CD4-positive, CD25-positive, alpha-beta regulatory T cell (primary cell): Measurements from ENCODE around the gene USP8. TPM values are rescaled to one million over a fixed set of nuclear protein-coding genes. Genes with fewer than 3 reads are reported as not detected.

Source experiments
- ATAC-seq, 2 donors: fragments of 150-1000 bp; cut with Tn5 transposase; one replicate each; pipeline ENCODE4 v1.10.0; 2021; ENCODE audit warnings: low read depth in 2 of 2, moderate number of reproducible peaks in 2 of 2, moderate library complexity in 1 of 2
- DNase-seq, 3 donors: peaks; one replicate each; pipeline versions ENCODE4 v3.0.0 to v3.0.0-alpha.2; 2012 to 2022; ENCODE audit warnings: mixed read lengths in 1 of 3
- H3K27ac ChIP-seq: one replicate; pipeline ENCODE4 v1.7.0; 2013; ENCODE audit warnings: mild to moderate bottlenecking, low read length; ENCODE audit not compliant: insufficient read depth, poor library complexity, severe bottlenecking
- H3K27me3 ChIP-seq: one replicate; pipeline ENCODE4 v1.7.0; 2013; ENCODE audit warnings: low read length; ENCODE audit not compliant: control insufficient read depth, insufficient read depth
- H3K36me3 ChIP-seq: one replicate; pipeline ENCODE4 v1.7.0; 2013; ENCODE audit warnings: mild to moderate bottlenecking, low read length, moderate library complexity; ENCODE audit not compliant: control insufficient read depth, insufficient read depth
- H3K4me1 ChIP-seq: 2 replicates; pipeline ENCODE4 v1.7.0; 2013; ENCODE audit warnings: mild to moderate bottlenecking, low read length; ENCODE audit not compliant: insufficient read depth, control insufficient read depth, poor library complexity, severe bottlenecking
- H3K4me3 ChIP-seq: one replicate; pipeline ENCODE4 v1.7.0; 2013; ENCODE audit warnings: low read depth, mild to moderate bottlenecking, low read length, moderate library complexity
- H3K9me3 ChIP-seq, 2 experiments: 1 replicate in 1 of 2; 2 replicates in 1 of 2; pipeline ENCODE4 v1.7.0; 2013; ENCODE audit warnings: low read length in 2 of 2, mild to moderate bottlenecking in 1 of 2, moderate library complexity in 1 of 2; ENCODE audit not compliant: control insufficient read depth in 2 of 2
- H3K27ac Mint-ChIP-seq, 3 donors: one replicate each; pipeline ENCODE4 v1.8.0; 2020 to 2022; ENCODE audit warnings: mild to moderate bottlenecking in 3 of 3, mixed read lengths in 3 of 3, moderate library complexity in 2 of 3
- H3K27me3 Mint-ChIP-seq: one replicate; pipeline ENCODE4 v1.8.0; 2022; ENCODE audit warnings: mild to moderate bottlenecking, mixed read lengths
- H3K36me3 Mint-ChIP-seq: one replicate; pipeline ENCODE4 v1.8.0; 2020; ENCODE audit warnings: mixed read lengths
- H3K4me1 Mint-ChIP-seq, 4 donors: one replicate each; pipeline ENCODE4 v1.8.0; 2020 to 2022; ENCODE audit warnings: mixed read lengths in 4 of 4, mild to moderate bottlenecking in 1 of 4
- H3K4me3 Mint-ChIP-seq, 4 donors: one replicate each; pipeline ENCODE4 v1.8.0; 2020 to 2022; ENCODE audit warnings: mild to moderate bottlenecking in 4 of 4, mixed read lengths in 4 of 4, moderate library complexity in 3 of 4
- H3K9me3 Mint-ChIP-seq, 7 donors: one replicate each; pipeline ENCODE4 v1.8.0; 2020 to 2022; ENCODE audit warnings: mixed read lengths in 7 of 7, mild to moderate bottlenecking in 3 of 7, moderate library complexity in 2 of 7
- polyA plus RNA-seq, 4 donors: library from polyadenylated mRNA; unstranded; fragments of 300-500 nt; fragmentation: Illumina TruSeq; gene quantifications; one replicate each; pipeline ENCODE4 v1.2.3, GENCODE V29; 2021
- total RNA-seq: library from RNA; stranded (reverse); gene quantifications from one replicate; pipeline ENCODE4 v1.2.3, GENCODE V29; 2022

Gene USP8
- total and polyA plus RNA-seq, 5 donors from 2014 or later, result 35.4 to 76.8 (median 48.3) TPM

DNA sequence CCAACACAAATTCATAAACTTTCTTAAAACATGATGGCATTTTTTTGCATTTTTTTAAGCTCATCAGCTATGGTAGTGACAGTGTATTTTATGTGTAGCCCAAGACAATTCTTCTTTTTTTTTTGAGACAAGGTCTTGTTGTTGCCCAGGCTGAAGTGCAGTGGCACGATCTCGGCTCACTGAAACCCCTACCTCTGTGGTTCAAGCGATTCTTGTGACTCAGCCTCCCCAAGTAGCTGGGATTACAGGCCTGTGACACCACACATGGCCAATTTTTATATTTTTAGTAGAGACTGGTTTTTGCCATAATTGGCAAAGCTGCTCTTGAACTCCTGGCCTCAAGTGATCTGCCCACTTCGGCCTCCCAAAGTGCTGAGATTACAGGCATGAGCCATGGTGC lies 139.6 kb downstream of the USP8 start:
- H3K36me3 ChIP-seq, result peaks cover 61% of the 10 kb centered on the region
- H3K36me3 Mint-ChIP-seq, result peaks cover 32% of the 10 kb centered on the region

More for the DNA sequence above, 139.6 kb downstream of the USP8 start:
- ATAC-seq (no peak), DNase-seq (no peak)
- H3K27me3 ChIP-seq, result no peaks in the 10 kb centered on the region
- H3K27ac ChIP-seq, result no peak overlapping the region
- Mint-ChIP-seq H3K27me3 (no peaks in the 10 kb centered on the region), H3K9me3 (no peaks in the 10 kb centered on the region), H3K4me1 (peaks cover 2 to 9% (median 5%) of the 10 kb centered on the region in 4 donors), H3K4me3 (no peak overlapping the region), H3K27ac (peak overlapping the region in 1 of 3 donors; percentile 58)
- H3K9me3 ChIP-seq, result no peaks in the 10 kb centered on the region
- no peaks in the 10 kb centered on the region for H3K4me1 ChIP-seq
- H3K4me3 ChIP-seq, result no peak overlapping the region

Other genes starting within 250 kb of the USP8 start
- gene SLC27A2, start 242.2 kb upstream of the USP8 start, total RNA-seq, result 1.2 TPM
- 1 to 10 TPM in 2 of 4 donors, under 1 TPM in 2; 0.63 to 1.4 (median 0.97) TPM for gene SLC27A2, start 242.2 kb upstream of the USP8 start, polyA plus RNA-seq
- gene HDC, start 158.7 kb upstream of the USP8 start, total RNA-seq, result 3.5 TPM
- gene HDC, start 158.7 kb upstream of the USP8 start, polyA plus RNA-seq, result not detected
- gene GABPB1, start 69.2 kb upstream of the USP8 start, total RNA-seq, result 31.0 TPM
- 10 to 100 TPM; 29.9 to 38.3 (median 34.2) TPM for gene GABPB1, start 69.2 kb upstream of the USP8 start, polyA plus RNA-seq
- not detected for gene USP50, start 122.3 kb downstream of the USP8 start, total RNA-seq
- gene USP50, start 122.3 kb downstream of the USP8 start, polyA plus RNA-seq, result not detected